Rectal smooth muscle tissue (tissue), 1 donor: ENCODE data around the gene NAA16.
"Not testable (repeated sequence)": the region's sequence is repeated elsewhere in the genome, so short reads cannot be mapped to it uniquely, and the experiment has no call there.

Experiments used
- H3K27ac ChIP-seq: one replicate; pipeline ENCODE4 v1.7.0; 2013; ENCODE audit warnings: low read depth, low read length, inconsistent platforms
- H3K27me3 ChIP-seq: one replicate; pipeline ENCODE4 v1.7.0; 2013; ENCODE audit warnings: low read length; ENCODE audit not compliant: control insufficient read depth, insufficient read depth
- H3K36me3 ChIP-seq: one replicate; pipeline ENCODE4 v1.7.0; 2013; ENCODE audit warnings: low read length; ENCODE audit not compliant: control insufficient read depth, insufficient read depth
- H3K4me1 ChIP-seq: one replicate; pipeline ENCODE4 v1.7.0; 2013; ENCODE audit warnings: low read length; ENCODE audit not compliant: control insufficient read depth, insufficient read depth
- H3K4me3 ChIP-seq: one replicate; pipeline ENCODE4 v1.7.0; 2013; ENCODE audit warnings: low read length
- H3K9ac ChIP-seq: one replicate; pipeline ENCODE4 v1.7.0; 2013; ENCODE audit warnings: low read length

Gene NAA16

GRCh38 chr13:41423259-41423658, 112.2 kb downstream of the NAA16 start:
- H3K9ac ChIP-seq, H3K36me3 ChIP-seq, H3K4me1 ChIP-seq, H3K27ac ChIP-seq, H3K27me3 ChIP-seq, H3K4me3 ChIP-seq: not testable (repeated sequence)

- H3K27me3 ChIP-seq, H3K4me1 ChIP-seq, H3K4me3 ChIP-seq, H3K27ac ChIP-seq, H3K36me3 ChIP-seq, H3K9ac ChIP-seq: not testable (repeated sequence)
These were observed 113.6 kb downstream of the NAA16 start for GRCh38 chr13:41424675-41425074.

- H3K27ac ChIP-seq, result no peak overlapping the region
- no peak overlapping the region for H3K4me3 ChIP-seq
These were observed 115.0 kb downstream of the NAA16 start for GRCh38 chr13:41426047-41426446.

More at GRCh38 chr13:41426047-41426446, 115.0 kb downstream of the NAA16 start:
- Histone ChIP-seq H3K36me3 (no peaks in the 10 kb centered on the region), H3K27me3 (no peaks in the 10 kb centered on the region), H3K9ac (no peak overlapping the region), H3K4me1 (no peaks in the 10 kb centered on the region)
